MM.1S (cell line): ENCODE results near the gene MFAP3.

Source experiments
- DNase-seq: peaks from one replicate; pipeline ENCODE4 v3.0.0-alpha.2; 2015
- H2AFZ ChIP-seq: fragments of 300-600 bp; sonication (generic); 2 replicates; pipeline ENCODE4 v1.6.0; 2016; ENCODE audit warnings: antibody characterized with exemption, low read length
- H3F3A ChIP-seq: fragments of 300-600 bp; sonication (generic); 2 replicates; pipeline ENCODE4 v1.6.1; 2016; ENCODE audit warnings: mild to moderate bottlenecking, antibody characterized with exemption, low read length, moderate library complexity, mixed read lengths; ENCODE audit not compliant: insufficient read depth
- H3K27ac ChIP-seq: fragments of 300-600 bp; sonication (generic); 2 replicates; pipeline ENCODE4 v1.5.1; 2016; ENCODE audit warnings: mild to moderate bottlenecking, low read length
- H3K27me3 ChIP-seq: fragments of 300-600 bp; sonication (generic); replicated peaks from 2 replicates; pipeline ENCODE4 v1.6.0; 2016; ENCODE audit warnings: low read length; ENCODE audit not compliant: insufficient read depth
- H3K36me3 ChIP-seq: fragments of 300-600 bp; sonication (generic); replicated peaks from 2 replicates; pipeline ENCODE4 v1.6.1; 2016; ENCODE audit warnings: mild to moderate bottlenecking, low read length, mixed read lengths; ENCODE audit not compliant: insufficient read depth
- H3K4me1 ChIP-seq: fragments of 300-600 bp; sonication (generic); 2 replicates; pipeline ENCODE4 v1.6.1; 2016; ENCODE audit warnings: low read length, mixed read lengths
- H3K4me2 ChIP-seq: fragments of 300-600 bp; sonication (generic); 2 replicates; pipeline ENCODE4 v1.6.0; 2016; ENCODE audit warnings: low read depth, low read length
- H3K4me3 ChIP-seq: fragments of 300-600 bp; sonication (generic); 2 replicates; pipeline ENCODE4 v1.5.1; 2016; ENCODE audit warnings: low read length, mixed read lengths
- H3K79me2 ChIP-seq: fragments of 300-600 bp; sonication (generic); 2 replicates; pipeline ENCODE4 v1.6.1; 2016; ENCODE audit warnings: mixed run types, low read length, mixed read lengths
- H3K9ac ChIP-seq: fragments of 300-600 bp; sonication (generic); 2 replicates; pipeline ENCODE4 v1.6.1; 2016; ENCODE audit warnings: low read length, mixed read lengths
- H3K9me2 ChIP-seq: fragments of 300-600 bp; sonication (generic); replicated peaks from 2 replicates; pipeline ENCODE4 v1.6.1; 2016; ENCODE audit warnings: mild to moderate bottlenecking, low read length, mixed read lengths; ENCODE audit not compliant: insufficient read depth
- H3K9me3 ChIP-seq: fragments of 300-600 bp; sonication (generic); replicated peaks from 2 replicates; pipeline ENCODE4 v1.6.1; 2016; ENCODE audit warnings: mild to moderate bottlenecking, low read length, mixed read lengths; ENCODE audit not compliant: insufficient read depth
- H4K20me1 ChIP-seq: fragments of 300-600 bp; sonication (generic); 2 replicates; pipeline ENCODE4 v1.6.1; 2016; ENCODE audit warnings: mild to moderate bottlenecking, low read length, moderate library complexity, mixed read lengths; ENCODE audit not compliant: insufficient read depth
- EZH2 ChIP-seq: fragments of 300-600 bp; sonication (generic); optimal IDR thresholded peaks from 2 replicates; pipeline ENCODE3; 2017; ENCODE audit warnings: low read depth, mild to moderate bottlenecking, antibody characterized with exemption, low read length, mixed read lengths
- EZH2phosphoT487 ChIP-seq: fragments of 300-600 bp; sonication (generic); IDR thresholded peaks from 2 replicates; pipeline ENCODE4 v1.6.1; 2018; ENCODE audit warnings: antibody characterized with exemption, low read length
- TF ChIP-seq, protein P1 (sequence below): fragments of 300-600 bp; sonication (generic); IDR thresholded peaks from 2 replicates; pipeline ENCODE4 v1.5.1; 2016; ENCODE audit warnings: antibody characterized with exemption, low read length, mixed read lengths

Gene MFAP3

DNA sequence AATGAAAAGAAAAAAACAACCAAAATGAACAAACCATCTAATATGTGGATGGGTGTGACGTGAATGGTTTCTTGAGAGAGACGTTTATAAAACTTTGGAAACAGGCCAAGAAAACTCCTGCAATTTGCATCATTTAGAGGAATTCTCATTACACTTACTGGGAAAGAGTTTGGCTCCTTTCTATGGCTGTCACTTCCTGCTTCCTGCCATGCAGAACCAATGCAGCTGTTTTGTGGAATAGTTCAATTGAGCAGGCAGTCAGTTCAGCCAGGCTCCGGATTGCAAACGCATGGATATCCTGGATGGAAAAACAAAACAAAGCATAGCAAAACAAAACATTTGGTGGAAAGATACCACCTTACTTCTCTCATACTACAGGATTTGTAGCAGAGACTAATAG lies 36.7 kb upstream of the MFAP3 start:
- H4K20me1 ChIP-seq, result no peaks in the 10 kb centered on the region
- no peak overlapping the region for H3K27ac ChIP-seq
- H3K9me2 ChIP-seq, result no peaks in the 10 kb centered on the region
- no peaks in the 10 kb centered on the region for H3K79me2 ChIP-seq
- H3K9me3 ChIP-seq, result no peaks in the 10 kb centered on the region
- TF ChIP-seq EZH2 (no peak), EZH2phosphoT487 (no peak)
- TF ChIP-seq, protein P1, sequence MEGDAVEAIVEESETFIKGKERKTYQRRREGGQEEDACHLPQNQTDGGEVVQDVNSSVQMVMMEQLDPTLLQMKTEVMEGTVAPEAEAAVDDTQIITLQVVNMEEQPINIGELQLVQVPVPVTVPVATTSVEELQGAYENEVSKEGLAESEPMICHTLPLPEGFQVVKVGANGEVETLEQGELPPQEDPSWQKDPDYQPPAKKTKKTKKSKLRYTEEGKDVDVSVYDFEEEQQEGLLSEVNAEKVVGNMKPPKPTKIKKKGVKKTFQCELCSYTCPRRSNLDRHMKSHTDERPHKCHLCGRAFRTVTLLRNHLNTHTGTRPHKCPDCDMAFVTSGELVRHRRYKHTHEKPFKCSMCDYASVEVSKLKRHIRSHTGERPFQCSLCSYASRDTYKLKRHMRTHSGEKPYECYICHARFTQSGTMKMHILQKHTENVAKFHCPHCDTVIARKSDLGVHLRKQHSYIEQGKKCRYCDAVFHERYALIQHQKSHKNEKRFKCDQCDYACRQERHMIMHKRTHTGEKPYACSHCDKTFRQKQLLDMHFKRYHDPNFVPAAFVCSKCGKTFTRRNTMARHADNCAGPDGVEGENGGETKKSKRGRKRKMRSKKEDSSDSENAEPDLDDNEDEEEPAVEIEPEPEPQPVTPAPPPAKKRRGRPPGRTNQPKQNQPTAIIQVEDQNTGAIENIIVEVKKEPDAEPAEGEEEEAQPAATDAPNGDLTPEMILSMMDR, result no peak
- no peaks in the 10 kb centered on the region for H3F3A ChIP-seq
- no peak overlapping the region for H3K9ac ChIP-seq
- H3K4me1 ChIP-seq, result no peaks in the 10 kb centered on the region
- no peak for DNase-seq
- H3K27me3 ChIP-seq, result no peaks in the 10 kb centered on the region
- no peaks in the 10 kb centered on the region for H3K36me3 ChIP-seq
- no peak overlapping the region for H3K4me2 ChIP-seq
- no peak overlapping the region for H3K4me3 ChIP-seq
- H2AFZ ChIP-seq, result no peak overlapping the region

DNA sequence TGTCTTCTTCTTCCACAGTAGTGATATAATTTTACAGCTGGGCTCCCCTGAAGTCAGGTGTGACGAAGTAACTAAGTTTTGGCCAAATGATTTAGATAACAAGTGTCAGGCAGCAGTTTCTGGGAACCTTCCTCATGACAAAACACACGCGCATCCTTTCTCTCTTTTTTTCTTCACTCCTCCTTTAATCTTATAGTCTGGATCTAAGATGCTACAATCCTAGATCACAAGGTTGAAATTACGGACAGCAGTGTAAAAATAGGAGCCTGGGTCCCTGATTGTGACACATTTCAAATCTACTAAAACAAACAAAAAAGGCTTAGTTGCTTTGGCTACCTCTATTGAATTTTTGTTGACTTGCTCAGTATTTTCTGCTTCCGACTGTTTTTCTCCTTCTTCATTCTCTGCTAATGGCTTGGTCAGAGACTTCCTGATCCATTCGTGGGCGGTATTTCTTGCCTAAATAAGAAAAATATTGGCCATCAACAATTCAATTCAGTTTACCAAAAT lies 36.2 kb upstream of the MFAP3 start:
- DNase-seq, result no peak
- no peak for TF ChIP-seq EZH2
- TF ChIP-seq, protein P1, result no peak
- TF ChIP-seq EZH2phosphoT487, result no peak
- Histone ChIP-seq H3K79me2 (no peaks in the 10 kb centered on the region), H3K4me1 (no peaks in the 10 kb centered on the region), H2AFZ (no peak overlapping the region), H3K36me3 (no peaks in the 10 kb centered on the region), H3K27me3 (no peaks in the 10 kb centered on the region), H3K9me2 (no peaks in the 10 kb centered on the region), H3K9me3 (no peaks in the 10 kb centered on the region), H3K4me2 (no peak overlapping the region), H3K27ac (no peak overlapping the region), H4K20me1 (no peaks in the 10 kb centered on the region), H3K4me3 (no peak overlapping the region), H3K9ac (no peak overlapping the region), H3F3A (no peaks in the 10 kb centered on the region)

DNA sequence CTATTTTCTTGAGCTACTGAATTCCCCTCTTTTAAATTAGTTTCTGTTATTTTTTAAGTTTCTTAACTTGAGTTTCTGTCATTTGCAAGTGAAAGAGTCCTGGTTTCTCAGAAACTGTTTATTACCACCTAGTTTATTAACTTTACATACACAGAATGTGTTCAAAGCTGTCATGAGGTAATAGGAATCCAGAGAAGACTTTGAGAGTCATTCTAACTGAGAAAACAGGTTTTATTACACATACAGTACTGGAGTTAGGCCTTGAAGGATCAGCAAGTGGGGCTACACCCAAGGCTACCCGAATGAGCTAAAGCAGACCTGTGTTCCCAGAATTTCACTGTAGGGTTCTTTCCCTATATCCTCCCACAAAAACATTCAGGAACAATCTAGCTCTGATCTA lies 33.1 kb upstream of the MFAP3 start:
- Histone ChIP-seq H3K4me1 (no peaks in the 10 kb centered on the region), H3F3A (no peaks in the 10 kb centered on the region), H2AFZ (no peak overlapping the region), H4K20me1 (no peaks in the 10 kb centered on the region), H3K9ac (no peak overlapping the region), H3K36me3 (no peaks in the 10 kb centered on the region), H3K9me2 (no peaks in the 10 kb centered on the region), H3K4me2 (no peak overlapping the region), H3K27ac (no peak overlapping the region), H3K79me2 (no peaks in the 10 kb centered on the region), H3K4me3 (no peak overlapping the region), H3K9me3 (no peaks in the 10 kb centered on the region), H3K27me3 (no peaks in the 10 kb centered on the region)
- DNase-seq, result no peak
- TF ChIP-seq, protein P1, result no peak
